Endothelial cell of umbilical vein (primary cell): ENCODE measurements around the gene SCYGR6. TPM values are rescaled to one million over a fixed set of nuclear protein-coding genes. Genes with fewer than 3 reads are reported as not detected.

Experiments
- BruUV-seq: library from RNA; stranded (reverse); fragments of 400-500 nt; replicated peaks from 2 replicates; lab custom pipeline; 2021; lab: Mats Ljungman, UMichigan
- CTCF ChIA-PET: fragments of 300-600, 350-600 bp; sonication (Branson Sonifier 250); formaldehyde crosslinking; loops from one replicate; lab custom pipeline; 2021; ENCODE audit warnings: antibody characterized with exemption, inconsistent platforms; lab: Charles Lee
- POLR2A ChIA-PET: fragments of 300-600, 350-600 bp; sonication (Branson Sonifier 250); formaldehyde crosslinking; loops from one replicate; lab custom pipeline; 2021; ENCODE audit warnings: antibody characterized with exemption, inconsistent platforms; lab: Charles Lee
- DNase-seq: peaks from one replicate; pipeline ENCODE4 v3.0.0-alpha.2; 2011; ENCODE audit warnings: low read depth, low spot score
- FAIRE-seq: peaks from 2 replicates; lab custom pipeline; 2011; peaks lifted over from hg19 to GRCh38; lab: Jason Lieb, UNC
- H2AFZ ChIP-seq: 2 replicates; pipeline ENCODE4 v1.6.0; 2012; ENCODE audit warnings: low read depth, low read length, control low read depth, inconsistent platforms
- H3K27ac ChIP-seq: 2 replicates; pipeline ENCODE4 v1.5.1; 2011; ENCODE audit warnings: low read depth, mild to moderate bottlenecking, control low read depth, low read length, moderate library complexity; ENCODE audit not compliant: insufficient read depth
- H3K27me3 ChIP-seq, 2 experiments: 2 replicates each; pipeline versions ENCODE4 v1.6.0 to v1.6.1; 2011; ENCODE audit warnings: low read length in 2 of 2, mixed read lengths in 1 of 2; ENCODE audit not compliant: control insufficient read depth in 2 of 2, insufficient read depth in 2 of 2
- H3K36me3 ChIP-seq, 2 experiments: 2 replicates in 1 of 2; 3 replicates in 1 of 2; pipeline ENCODE4 v1.5.1; 2011; ENCODE audit warnings: low read length in 2 of 2, mild to moderate bottlenecking in 1 of 2, moderate library complexity in 1 of 2; ENCODE audit not compliant: control insufficient read depth in 2 of 2, insufficient read depth in 2 of 2; ENCODE audit errors: extremely low read depth in 1 of 2
- H3K4me1 ChIP-seq: 3 replicates; pipeline ENCODE4 v1.5.1; 2011; ENCODE audit warnings: mild to moderate bottlenecking, low read length; ENCODE audit not compliant: control insufficient read depth, insufficient read depth; ENCODE audit errors: extremely low read depth
- H3K4me2 ChIP-seq: 2 replicates; pipeline ENCODE4 v1.6.1; 2011; ENCODE audit warnings: low read length, control low read depth, mixed read lengths; ENCODE audit not compliant: insufficient read depth
- H3K4me3 ChIP-seq, 3 experiments: fragments of 200-600 bp in 1 of 3; sonication (generic), shearing (Covaris generic) in 1 of 3; replicated peaks in 1 of 3; 2 replicates each; pipeline ENCODE4 v1.5.1; 2011 to 2016; ENCODE audit warnings: control low read depth in 3 of 3, low read length in 3 of 3, mild to moderate bottlenecking in 2 of 3, inconsistent platforms in 1 of 3, low read depth in 1 of 3, moderate library complexity in 1 of 3; ENCODE audit not compliant: insufficient read depth in 1 of 3
- H3K79me2 ChIP-seq: 2 replicates; pipeline ENCODE4 v1.6.0; 2012; ENCODE audit warnings: low read length, inconsistent platforms; ENCODE audit not compliant: control insufficient read depth, insufficient read depth
- H3K9ac ChIP-seq: replicated peaks from 2 replicates; pipeline ENCODE3; 2011; ENCODE audit warnings: low read length, control low read depth; ENCODE audit not compliant: insufficient read depth; ENCODE audit errors: extremely low read depth
- H3K9me1 ChIP-seq: replicated peaks from 3 replicates; pipeline ENCODE4 v1.6.0; 2011; ENCODE audit warnings: mild to moderate bottlenecking, low read length; ENCODE audit not compliant: control insufficient read depth, insufficient read depth; ENCODE audit errors: extremely low read depth
- H3K9me3 ChIP-seq: replicated peaks from 2 replicates; pipeline ENCODE4 v1.5.1; 2012; ENCODE audit warnings: low read length, inconsistent platforms; ENCODE audit not compliant: control insufficient read depth, insufficient read depth
- H4K20me1 ChIP-seq: replicated peaks from 2 replicates; pipeline ENCODE3; 2011; ENCODE audit warnings: mild to moderate bottlenecking, low read length; ENCODE audit not compliant: control insufficient read depth, insufficient read depth; ENCODE audit errors: extremely low read depth
- EZH2 ChIP-seq: IDR thresholded peaks from 2 replicates; pipeline ENCODE4 v1.6.1; 2012; ENCODE audit warnings: borderline replicate concordance, low read depth, mild to moderate bottlenecking, moderate library complexity, low read length, inconsistent platforms; ENCODE audit not compliant: severe bottlenecking
- JUN ChIP-seq: IDR thresholded peaks from 2 replicates; pipeline ENCODE4 v1.6.1; 2011; ENCODE audit warnings: borderline replicate concordance, low read depth; ENCODE audit not compliant: insufficient read length, insufficient read depth
- MYC ChIP-seq: IDR thresholded peaks from one replicate; pipeline ENCODE4 v1.6.1; 2011; ENCODE audit warnings: mild to moderate bottlenecking, low read depth, low read length
- POLR2A ChIP-seq: IDR thresholded peaks from 2 replicates; pipeline ENCODE4 v1.6.1; 2012; ENCODE audit warnings: low read depth, mild to moderate bottlenecking, control low read depth, low read length
- POLR2AphosphoS5 ChIP-seq: IDR thresholded peaks from 2 replicates; pipeline ENCODE4 v1.6.1; 2012; ENCODE audit warnings: low read depth, mild to moderate bottlenecking, control low read depth, low read length, moderate library complexity; ENCODE audit not compliant: insufficient read depth
- dilution Hi-C: fragments of 300-500 bp; cut with MboI; formaldehyde crosslinking; loops from one replicate; pipeline ENCODE4 v1.15.0; 2019; ENCODE audit warnings: low sequenced_read_pairs; ENCODE audit not compliant: extremely low pct_ligation_motif_present
- intact Hi-C: fragments of 100-400 bp; cut with micrococcal nuclease; formaldehyde crosslinking; loops from one replicate; pipeline ENCODE4 v1.10.0; 2022
- polyA plus RNA-seq, 4 experiments: library from polyadenylated mRNA; depleted of rRNA in 3 of 4; stranded (reverse) in 3 of 4; unstranded in 1 of 4; fragments of >200 nt; gene quantifications; 2 replicates each; pipeline versions ENCODE4 v1.2.1 to v1.2.3, GENCODE V29; 2011 to 2012; ENCODE audit warnings: missing spikeins in 1 of 4
- total RNA-seq: library from RNA; stranded (reverse); gene quantifications from 2 replicates; pipeline ENCODE4 v1.2.3, GENCODE V29; 2021
- TF ChIP-seq, protein P1 (sequence below), 2 donors: IDR thresholded peaks; 1 replicate in 1 of 2; 2 replicates in 1 of 2; pipeline ENCODE4 v1.5.1; 2011; ENCODE audit warnings: low read length in 2 of 2, mild to moderate bottlenecking in 2 of 2, moderate library complexity in 2 of 2, control low read depth in 1 of 2, inconsistent platforms in 1 of 2, low read depth in 1 of 2; ENCODE audit not compliant: insufficient read depth in 1 of 2; ENCODE audit errors: extremely low read depth in 1 of 2
- TF ChIP-seq, protein P2 (sequence below): IDR thresholded peaks from 2 replicates; pipeline ENCODE4 v1.6.1; 2011; ENCODE audit not compliant: insufficient read depth, insufficient read length

Gene SCYGR6
- total and polyA plus RNA-seq, 2 donors (not counting 3 experiments of a cell fraction or from before 2014, with no cell fraction given) = not detected

DNA sequence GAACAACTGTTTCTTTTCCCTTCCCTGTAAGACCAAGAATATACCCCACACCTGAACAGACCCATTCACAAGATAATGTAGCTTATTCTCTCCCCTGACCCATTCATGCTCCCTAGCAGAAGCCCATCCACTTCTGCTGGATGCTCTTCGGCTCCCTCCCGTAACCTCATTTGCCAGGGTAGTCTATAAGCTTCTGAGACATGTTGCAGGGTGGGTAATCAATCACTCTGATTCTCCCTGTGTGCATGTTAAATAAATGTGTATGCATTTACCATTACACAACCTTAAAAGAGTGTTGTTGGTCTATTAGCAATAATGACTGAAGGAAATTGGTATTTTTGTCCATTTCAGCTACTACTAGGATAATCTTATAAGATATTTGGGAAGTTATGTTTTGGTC lies 8.1 kb downstream of the SCYGR6 start:
- CTCF ChIA-PET = interaction anchor here (0.6 kb wide), 1 partner anchor 361 kb away, joined by 3 read pairs; no protein-coding TSS in a partner anchor
- Histone ChIP-seq H3K4me2 (no peak overlapping the region), H3K9me3 (no peaks in the 10 kb centered on the region), H3K9ac (no peak overlapping the region), H3K9me1 (no peaks in the 10 kb centered on the region), H3K36me3 (no peaks in the 10 kb centered on the region), H3K4me1 (no peaks in the 10 kb centered on the region), H3K4me3 (no peak overlapping the region), H3K27ac (no peak overlapping the region), H3K27me3 (peaks cover 0 to 2% of the 10 kb centered on the region in 2 experiments), H2AFZ (no peak overlapping the region), H3K79me2 (no peaks in the 10 kb centered on the region), H4K20me1 (no peaks in the 10 kb centered on the region)
- DNase-seq = no peak
- dilution Hi-C loops (no loop called here), intact Hi-C loops (loop anchor here (2.0 kb wide), 1 partner anchor 50 kb away; no protein-coding TSS in a partner anchor)
- POLR2A ChIA-PET = no interaction called here
- TF ChIP-seq POLR2AphosphoS5 = no peak
- TF ChIP-seq, protein P1, sequence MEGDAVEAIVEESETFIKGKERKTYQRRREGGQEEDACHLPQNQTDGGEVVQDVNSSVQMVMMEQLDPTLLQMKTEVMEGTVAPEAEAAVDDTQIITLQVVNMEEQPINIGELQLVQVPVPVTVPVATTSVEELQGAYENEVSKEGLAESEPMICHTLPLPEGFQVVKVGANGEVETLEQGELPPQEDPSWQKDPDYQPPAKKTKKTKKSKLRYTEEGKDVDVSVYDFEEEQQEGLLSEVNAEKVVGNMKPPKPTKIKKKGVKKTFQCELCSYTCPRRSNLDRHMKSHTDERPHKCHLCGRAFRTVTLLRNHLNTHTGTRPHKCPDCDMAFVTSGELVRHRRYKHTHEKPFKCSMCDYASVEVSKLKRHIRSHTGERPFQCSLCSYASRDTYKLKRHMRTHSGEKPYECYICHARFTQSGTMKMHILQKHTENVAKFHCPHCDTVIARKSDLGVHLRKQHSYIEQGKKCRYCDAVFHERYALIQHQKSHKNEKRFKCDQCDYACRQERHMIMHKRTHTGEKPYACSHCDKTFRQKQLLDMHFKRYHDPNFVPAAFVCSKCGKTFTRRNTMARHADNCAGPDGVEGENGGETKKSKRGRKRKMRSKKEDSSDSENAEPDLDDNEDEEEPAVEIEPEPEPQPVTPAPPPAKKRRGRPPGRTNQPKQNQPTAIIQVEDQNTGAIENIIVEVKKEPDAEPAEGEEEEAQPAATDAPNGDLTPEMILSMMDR (IDR thresholded peaks at IDR 0.05; ENCODE audit: extremely low read depth in 1 of 2, insufficient read depth in 1 of 2, low read depth in 1 of 2, low read length in 2 of 2) = no peak
- TF ChIP-seq POLR2A = no peak
- no peak for TF ChIP-seq EZH2
- TF ChIP-seq, protein P2, sequence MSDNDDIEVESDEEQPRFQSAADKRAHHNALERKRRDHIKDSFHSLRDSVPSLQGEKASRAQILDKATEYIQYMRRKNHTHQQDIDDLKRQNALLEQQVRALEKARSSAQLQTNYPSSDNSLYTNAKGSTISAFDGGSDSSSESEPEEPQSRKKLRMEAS = no peak
- no peak for TF ChIP-seq JUN
- no peak for TF ChIP-seq MYC
- no peak for FAIRE-seq
- no TSS peak for BruUV-seq
